ENCODE data around the gene GRAP2. TPM values are rescaled to one million over a fixed set of nuclear protein-coding genes. Genes with fewer than 3 reads are reported as not detected.

Gene GRAP2
- total RNA-seq, 2 donors from 2014 or later, result 56.4 to 59.4 TPM

DNA sequence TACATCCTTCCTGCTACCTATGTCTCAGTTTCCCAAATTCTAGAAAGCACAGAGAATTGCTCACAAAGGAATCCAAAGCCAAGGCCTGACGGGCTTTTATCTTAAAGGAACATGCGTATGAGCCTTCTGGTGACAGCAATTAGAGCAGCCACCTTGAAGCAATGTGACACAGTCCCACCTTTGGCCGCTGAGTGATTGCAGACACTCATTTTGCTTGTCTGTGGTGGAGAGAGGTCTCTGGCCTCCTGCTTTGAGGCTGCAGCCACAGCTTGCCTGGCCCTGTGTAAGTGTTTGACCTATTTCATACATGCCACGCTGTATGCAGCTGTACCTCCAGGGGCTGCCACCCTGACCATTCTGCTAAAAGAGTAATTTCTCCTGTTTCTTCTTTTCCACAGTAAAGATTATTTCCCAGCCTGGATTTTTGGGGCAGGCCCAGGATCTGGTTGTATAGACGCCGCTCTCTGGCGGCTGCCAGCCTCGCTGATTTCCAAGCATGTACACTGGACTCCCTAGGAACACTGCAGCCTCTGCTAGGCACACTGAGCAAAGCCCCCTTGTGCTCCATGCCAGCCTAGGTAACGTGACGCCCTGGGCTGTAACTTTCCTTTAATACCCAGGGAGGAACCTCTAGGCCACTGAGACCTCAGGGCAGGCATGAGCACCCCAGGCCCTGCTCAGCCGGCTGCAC lies 58.2 kb downstream of the GRAP2 start:
- Mint-ChIP-seq H3K9me3 (no peaks in the 10 kb centered on the region), H3K36me3 (ENCODE audit: insufficient read depth in 2 of 2) (peaks cover 21 to 59% of the 10 kb centered on the region in 2 donors), H3K27me3 (ENCODE audit: low read depth) (no peaks in the 10 kb centered on the region), H3K4me3 (peak overlapping the region; percentile 27 to 50), H3K4me1 (ENCODE audit: low read depth) (peaks cover 91% of the 10 kb centered on the region), H3K27ac (peak overlapping the region; percentile 67)
- DNase-seq (peak in 1 of 2 donors; percentile 30), ATAC-seq (replicated peaks in 1 of 2) (peak in 1 of 2 donors; percentile 5)

DNA sequence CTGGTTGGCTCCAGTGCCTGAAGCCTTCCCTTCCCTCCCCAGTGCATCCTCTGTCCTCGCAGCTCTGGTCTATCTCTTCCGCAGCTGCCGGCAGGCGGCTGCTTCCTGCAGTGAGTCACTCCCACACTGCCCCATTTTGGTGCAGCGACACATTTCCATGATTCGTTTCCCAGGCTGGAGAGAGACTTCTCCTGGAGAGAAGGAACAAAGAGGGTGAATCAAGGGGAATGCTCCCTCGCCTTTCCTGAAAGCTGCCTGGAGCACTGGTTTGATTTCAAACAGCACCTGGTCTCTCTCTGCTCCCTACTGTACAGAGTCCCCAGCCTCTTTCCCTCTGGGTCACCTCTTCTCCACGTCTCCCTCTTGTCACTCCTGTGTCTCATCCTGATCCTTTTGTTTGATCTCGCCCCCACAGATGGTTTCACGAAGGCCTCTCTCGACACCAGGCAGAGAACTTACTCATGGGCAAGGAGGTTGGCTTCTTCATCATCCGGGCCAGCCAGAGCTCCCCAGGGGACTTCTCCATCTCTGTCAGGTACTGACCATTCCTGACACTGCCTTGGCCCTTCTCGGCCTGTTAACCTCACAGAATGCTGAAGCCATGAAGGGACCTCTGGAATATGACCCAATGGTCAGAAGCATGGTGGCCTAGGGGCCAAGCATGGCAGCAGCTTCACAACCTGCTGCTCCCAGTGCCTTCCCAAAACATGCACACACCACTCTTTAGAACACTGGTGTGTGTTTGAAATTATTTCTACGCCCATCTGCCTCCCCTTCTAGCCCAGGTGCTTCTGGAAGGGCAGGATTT lies 59.0 kb downstream of the GRAP2 start, which contains the start of gene TMA7B:
TMA7B (plus strand) TSS at position 758 of the 808 bp plus-strand sequence. CDS start 3,978 bp downstream, outside the sequence.
- ATAC-seq (replicated peaks in 1 of 2), result peak; percentile 16 to 25
- H3K4me3 Mint-ChIP-seq, result peak within 1 kb of the TSS; percentile 75 to 89
- H3K27me3 Mint-ChIP-seq (ENCODE audit: low read depth), result no peaks in the 10 kb centered on the region
- H3K36me3 Mint-ChIP-seq (ENCODE audit: insufficient read depth in 2 of 2), result peaks cover 21 to 56% of the 10 kb centered on the region in 2 donors
- H3K27ac Mint-ChIP-seq, result peak within 1 kb of the TSS; percentile 92
- DNase-seq, result peak in 1 of 2 donors; percentile 31
- peaks cover 83% of the 10 kb centered on the region for H3K4me1 Mint-ChIP-seq (ENCODE audit: low read depth)
- H3K9me3 Mint-ChIP-seq, result no peaks in the 10 kb centered on the region

DNA sequence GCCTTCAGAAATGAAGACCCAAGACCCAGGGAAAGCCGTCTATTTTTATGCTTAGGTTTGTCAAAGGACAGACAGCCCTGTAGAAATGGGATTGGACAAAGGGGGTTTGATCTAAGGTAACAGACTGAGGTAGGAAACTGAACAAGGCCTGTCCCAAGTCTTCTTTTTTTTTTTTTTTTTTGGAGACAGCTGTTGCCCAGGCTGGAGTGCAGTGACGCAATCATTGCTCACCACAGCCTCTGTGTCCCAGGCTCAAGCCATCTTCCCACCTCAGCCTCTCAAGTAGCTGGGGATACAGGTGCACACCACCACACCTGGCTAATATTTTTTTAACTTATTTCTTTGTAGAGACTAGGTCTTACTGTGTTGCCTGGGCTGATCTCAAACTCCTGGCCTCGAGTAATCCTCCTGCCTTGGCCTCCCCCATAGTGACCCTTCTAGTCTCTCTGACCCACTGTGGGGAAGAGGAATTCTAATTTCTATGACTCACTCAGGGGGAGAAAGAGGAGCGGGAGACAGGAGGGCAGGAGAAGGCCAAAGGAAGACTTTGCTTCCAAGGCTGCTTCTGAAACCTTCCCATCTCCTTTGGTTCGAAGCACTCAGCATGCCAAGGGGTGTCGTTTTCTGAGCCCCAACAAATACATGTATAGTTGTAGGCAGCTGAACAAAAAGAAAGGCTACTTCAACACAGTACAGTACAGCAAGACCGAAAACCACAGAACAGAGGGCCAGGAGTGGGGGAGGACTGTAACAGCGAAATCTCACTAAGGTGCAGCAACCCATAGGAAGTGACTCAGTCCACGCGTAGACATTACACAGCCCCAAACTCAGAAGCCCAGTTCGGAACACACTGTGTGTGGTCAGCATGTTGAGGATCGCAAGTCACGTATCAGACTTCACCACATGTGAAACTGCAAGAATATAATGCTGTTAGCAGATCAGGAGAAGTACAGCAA lies 60.2 kb downstream of the GRAP2 start:
- H3K4me3 Mint-ChIP-seq, result peak overlapping the region; percentile 75 to 89

DNA sequence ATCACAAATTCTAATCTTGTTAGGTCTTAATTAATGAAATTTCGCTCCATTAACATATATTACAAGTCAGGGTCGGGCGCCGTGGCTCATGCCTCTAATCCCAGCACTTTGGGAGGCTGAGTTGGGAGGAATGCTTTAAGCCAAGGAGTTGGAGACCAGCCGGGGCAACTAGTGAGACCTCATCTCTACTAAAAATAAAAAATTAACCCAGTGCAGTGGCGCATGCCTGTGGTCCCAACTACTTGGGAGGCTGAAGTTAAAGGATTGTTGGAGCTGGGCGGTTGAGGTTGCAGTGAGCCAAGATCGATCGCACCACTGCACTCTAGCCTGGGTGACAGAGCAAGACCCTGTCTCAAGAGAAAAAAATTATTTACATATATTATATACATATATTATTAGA lies 61.2 kb downstream of the GRAP2 start:
- H3K4me3 Mint-ChIP-seq, result peak overlapping the region; percentile 75 to 89
- peaks cover 62% of the 10 kb centered on the region for H3K4me1 Mint-ChIP-seq (ENCODE audit: low read depth)
- H3K27ac Mint-ChIP-seq, result peak overlapping the region; percentile 92
- DNase-seq, result no peak
- H3K9me3 Mint-ChIP-seq, result no peaks in the 10 kb centered on the region
- H3K27me3 Mint-ChIP-seq (ENCODE audit: low read depth), result no peaks in the 10 kb centered on the region
- ATAC-seq (replicated peaks in 1 of 2), result no peak
- peaks cover 22 to 53% of the 10 kb centered on the region in 2 donors for H3K36me3 Mint-ChIP-seq (ENCODE audit: insufficient read depth in 2 of 2)

More for the DNA sequence above, 60.2 kb downstream of the GRAP2 start:
- H3K4me1 Mint-ChIP-seq (ENCODE audit: low read depth), result peaks cover 71% of the 10 kb centered on the region
- ATAC-seq (replicated peaks in 1 of 2) (peak; percentile 98), DNase-seq (peak; percentile 82 to 88)
- peak overlapping the region; percentile 92 for H3K27ac Mint-ChIP-seq
- H3K36me3 Mint-ChIP-seq (ENCODE audit: insufficient read depth in 2 of 2), result peaks cover 22 to 56% of the 10 kb centered on the region in 2 donors
- H3K27me3 Mint-ChIP-seq (ENCODE audit: low read depth), result no peaks in the 10 kb centered on the region
- H3K9me3 Mint-ChIP-seq, result no peaks in the 10 kb centered on the region

DNA sequence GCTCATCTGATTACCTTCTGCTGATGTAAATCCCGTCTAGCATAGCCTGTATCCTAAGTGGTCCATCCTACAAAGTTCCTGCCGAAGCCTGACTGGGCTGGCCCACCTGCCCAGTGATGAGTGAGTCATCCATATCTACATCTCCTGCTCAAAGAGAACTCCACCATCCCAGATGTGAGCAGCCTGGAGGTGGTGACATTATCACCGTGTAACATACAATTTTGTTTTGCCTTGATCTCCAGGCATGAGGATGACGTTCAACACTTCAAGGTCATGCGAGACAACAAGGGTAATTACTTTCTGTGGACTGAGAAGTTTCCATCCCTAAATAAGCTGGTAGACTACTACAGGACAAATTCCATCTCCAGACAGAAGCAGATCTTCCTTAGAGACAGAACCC lies 64.9 kb downstream of the GRAP2 start:
- Mint-ChIP-seq H3K27me3 (ENCODE audit: low read depth) (no peaks in the 10 kb centered on the region), H3K36me3 (ENCODE audit: insufficient read depth in 2 of 2) (peaks cover 9 to 30% of the 10 kb centered on the region in 2 donors), H3K4me1 (ENCODE audit: low read depth) (peaks cover 25% of the 10 kb centered on the region), H3K9me3 (no peaks in the 10 kb centered on the region), H3K27ac (no peak overlapping the region), H3K4me3 (no peak overlapping the region)
- DNase-seq (no peak), ATAC-seq (replicated peaks in 1 of 2) (no peak)

DNA sequence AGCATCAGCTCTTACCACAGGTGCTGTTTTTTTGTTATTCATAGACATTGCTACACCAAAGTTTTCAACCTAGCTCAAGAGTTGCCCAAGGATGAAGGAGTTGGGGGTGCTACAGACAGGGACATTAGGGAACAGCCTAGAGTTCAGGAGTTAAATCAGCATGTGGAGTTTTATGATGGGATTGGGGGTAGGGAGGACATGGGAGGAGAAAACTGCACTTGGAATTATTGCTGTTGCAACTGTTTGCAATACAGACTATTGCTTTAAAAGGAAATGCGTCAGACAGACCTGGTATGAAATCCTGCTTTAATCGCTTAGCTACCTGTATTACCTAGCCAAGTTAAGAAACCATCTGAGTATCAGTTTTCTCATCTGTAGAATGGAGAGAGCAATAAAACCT lies 65.6 kb downstream of the GRAP2 start:
- peaks cover 18% of the 10 kb centered on the region for H3K4me1 Mint-ChIP-seq (ENCODE audit: low read depth)
- H3K4me3 Mint-ChIP-seq, result no peak overlapping the region
- DNase-seq (no peak), ATAC-seq (replicated peaks in 1 of 2) (no peak)
- H3K9me3 Mint-ChIP-seq, result no peaks in the 10 kb centered on the region
- H3K27ac Mint-ChIP-seq, result no peak overlapping the region
- H3K27me3 Mint-ChIP-seq (ENCODE audit: low read depth), result no peaks in the 10 kb centered on the region
- H3K36me3 Mint-ChIP-seq (ENCODE audit: insufficient read depth in 2 of 2), result peaks cover 9 to 31% of the 10 kb centered on the region in 2 donors

DNA sequence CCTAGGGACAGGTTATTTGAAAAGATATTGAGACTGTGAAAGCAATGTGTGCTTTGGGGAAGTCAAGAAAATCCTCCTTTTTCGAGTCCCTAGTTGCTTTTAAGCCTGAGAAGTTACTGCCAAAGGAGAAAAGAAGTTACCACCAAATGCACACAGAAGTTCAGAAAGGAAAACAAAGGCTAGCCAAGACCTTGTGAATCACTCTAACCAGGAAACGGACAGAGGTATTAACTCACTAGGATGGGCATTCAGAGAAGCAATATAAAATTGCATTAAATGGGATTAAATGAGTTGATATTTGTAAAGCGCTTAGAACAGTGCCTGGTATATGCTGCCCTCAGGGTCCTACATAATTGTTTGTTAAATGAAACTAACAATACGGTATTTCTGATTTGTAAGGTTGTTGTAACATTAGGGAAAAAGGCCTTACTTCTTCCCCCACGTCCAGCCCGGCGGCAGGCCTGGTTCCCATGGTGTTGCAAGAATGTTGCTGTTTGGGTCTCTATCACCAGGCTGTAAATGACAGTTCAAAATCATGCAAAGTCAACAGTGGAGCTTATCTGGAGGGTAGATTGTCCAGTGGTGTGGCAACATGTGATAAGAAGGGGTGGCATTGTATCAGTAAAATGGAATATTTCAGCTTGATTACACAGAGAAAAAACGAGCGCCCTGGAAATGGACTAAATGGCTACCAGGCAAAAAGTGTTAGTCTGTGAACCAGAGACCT lies 66.4 kb downstream of the GRAP2 start:
- no peaks in the 10 kb centered on the region for H3K9me3 Mint-ChIP-seq
- ATAC-seq (replicated peaks in 1 of 2) (no peak), DNase-seq (no peak)
- peak overlapping the region; percentile 34 for H3K27ac Mint-ChIP-seq
- H3K36me3 Mint-ChIP-seq (ENCODE audit: insufficient read depth in 2 of 2), result peaks cover 9 to 27% of the 10 kb centered on the region in 2 donors
- H3K4me1 Mint-ChIP-seq (ENCODE audit: low read depth), result peaks cover 11% of the 10 kb centered on the region
- no peaks in the 10 kb centered on the region for H3K27me3 Mint-ChIP-seq (ENCODE audit: low read depth)
- no peak overlapping the region for H3K4me3 Mint-ChIP-seq

DNA sequence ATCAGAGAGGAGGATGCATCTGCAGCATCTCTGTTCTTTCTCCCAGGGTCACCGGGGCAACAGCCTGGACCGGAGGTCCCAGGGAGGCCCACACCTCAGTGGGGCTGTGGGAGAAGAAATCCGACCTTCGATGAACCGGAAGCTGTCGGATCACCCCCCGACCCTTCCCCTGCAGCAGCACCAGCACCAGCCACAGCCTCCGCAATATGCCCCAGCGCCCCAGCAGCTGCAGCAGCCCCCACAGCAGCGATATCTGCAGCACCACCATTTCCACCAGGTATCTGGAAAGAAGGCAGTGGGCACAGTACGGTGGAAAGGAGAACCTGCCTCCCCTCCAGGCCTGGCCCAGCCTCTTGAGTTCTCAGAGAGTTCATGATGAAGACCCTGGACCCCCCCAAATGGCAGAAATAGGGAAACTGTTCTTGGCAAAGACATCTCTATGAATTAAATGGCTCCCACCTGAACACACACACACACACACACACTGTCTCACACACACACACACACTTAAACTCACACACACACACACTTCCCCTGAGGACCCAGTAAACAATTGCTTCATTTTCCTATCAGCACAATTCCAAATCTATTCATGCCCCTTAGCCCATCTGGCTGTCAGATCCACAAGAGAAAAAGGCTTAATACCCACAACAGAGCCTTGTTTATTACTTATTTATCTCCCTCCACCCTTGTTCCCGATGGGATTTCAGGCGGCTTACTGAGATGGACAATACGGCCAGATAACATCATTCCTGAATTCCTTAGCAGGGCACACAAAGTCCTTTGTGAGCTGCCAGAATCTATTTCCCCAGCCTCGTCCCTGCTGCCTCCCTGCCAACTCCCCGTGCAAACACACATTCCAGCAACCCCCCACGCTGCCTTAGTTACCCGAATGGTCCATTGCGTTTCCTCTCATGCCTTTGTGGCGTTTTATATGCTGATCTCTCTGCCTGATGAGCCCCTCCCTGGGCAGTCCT lies 67.4 kb downstream of the GRAP2 start:
- Mint-ChIP-seq H3K27ac (no peak overlapping the region), H3K27me3 (ENCODE audit: low read depth) (no peaks in the 10 kb centered on the region), H3K4me1 (ENCODE audit: low read depth) (peaks cover 3% of the 10 kb centered on the region), H3K9me3 (no peaks in the 10 kb centered on the region), H3K36me3 (ENCODE audit: insufficient read depth in 2 of 2) (peaks cover 11 to 22% of the 10 kb centered on the region in 2 donors), H3K4me3 (no peak overlapping the region)
- DNase-seq (no peak), ATAC-seq (replicated peaks in 1 of 2) (no peak)

DNA sequence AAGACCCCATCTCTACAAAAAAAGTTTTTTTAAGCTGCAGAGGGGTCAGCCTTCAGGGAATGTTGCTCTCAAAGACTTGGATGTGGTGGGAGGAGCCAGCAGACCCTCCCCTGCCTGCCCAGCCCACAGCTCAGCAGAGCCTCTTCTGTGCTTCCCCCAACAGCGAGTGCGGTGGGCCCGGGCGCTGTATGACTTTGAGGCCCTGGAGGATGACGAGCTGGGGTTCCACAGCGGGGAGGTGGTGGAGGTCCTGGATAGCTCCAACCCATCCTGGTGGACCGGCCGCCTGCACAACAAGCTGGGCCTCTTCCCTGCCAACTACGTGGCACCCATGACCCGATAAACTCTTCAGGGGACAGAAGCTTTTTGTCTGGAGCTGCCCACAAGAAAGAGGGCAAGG lies 69.9 kb downstream of the GRAP2 start:
- H3K36me3 Mint-ChIP-seq (ENCODE audit: insufficient read depth in 2 of 2), result peaks cover 9 to 20% of the 10 kb centered on the region in 2 donors

DNA sequence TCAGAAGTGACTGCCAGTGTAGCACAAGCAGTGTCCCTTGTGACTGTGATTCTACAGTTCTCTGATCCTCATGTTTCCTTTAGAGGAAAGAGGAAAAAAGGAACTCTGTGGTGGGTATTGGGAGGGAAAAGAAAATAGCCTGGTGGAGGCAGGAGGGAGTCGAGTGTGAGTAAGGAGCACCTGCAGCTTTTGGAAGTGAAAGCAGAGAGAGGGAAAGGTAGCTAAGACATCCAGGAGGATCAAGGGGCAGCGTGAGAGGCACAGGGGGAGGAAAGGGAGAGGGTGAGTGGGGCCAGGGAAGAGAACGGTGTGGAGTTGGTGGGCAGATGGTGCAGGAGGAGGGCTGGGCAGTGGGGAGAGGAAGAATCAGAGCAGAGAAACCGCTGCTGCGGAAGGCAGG lies 71.8 kb downstream of the GRAP2 start:
- peaks cover under 1% of the 10 kb centered on the region for H3K4me1 Mint-ChIP-seq (ENCODE audit: low read depth)
- peaks cover 11 to 21% of the 10 kb centered on the region in 2 donors for H3K36me3 Mint-ChIP-seq (ENCODE audit: insufficient read depth in 2 of 2)
- no peaks in the 10 kb centered on the region for H3K9me3 Mint-ChIP-seq
- no peaks in the 10 kb centered on the region for H3K27me3 Mint-ChIP-seq (ENCODE audit: low read depth)
- no peak overlapping the region for H3K27ac Mint-ChIP-seq
- ATAC-seq (replicated peaks in 1 of 2) (no peak), DNase-seq (no peak)
- no peak overlapping the region for H3K4me3 Mint-ChIP-seq

More for the DNA sequence above, 69.9 kb downstream of the GRAP2 start:
- ATAC-seq (replicated peaks in 1 of 2) (no peak), DNase-seq (no peak)
- Mint-ChIP-seq H3K27ac (no peak overlapping the region), H3K27me3 (ENCODE audit: low read depth) (no peaks in the 10 kb centered on the region), H3K4me1 (ENCODE audit: low read depth) (no peaks in the 10 kb centered on the region), H3K9me3 (no peaks in the 10 kb centered on the region), H3K4me3 (no peak overlapping the region)

DNA sequence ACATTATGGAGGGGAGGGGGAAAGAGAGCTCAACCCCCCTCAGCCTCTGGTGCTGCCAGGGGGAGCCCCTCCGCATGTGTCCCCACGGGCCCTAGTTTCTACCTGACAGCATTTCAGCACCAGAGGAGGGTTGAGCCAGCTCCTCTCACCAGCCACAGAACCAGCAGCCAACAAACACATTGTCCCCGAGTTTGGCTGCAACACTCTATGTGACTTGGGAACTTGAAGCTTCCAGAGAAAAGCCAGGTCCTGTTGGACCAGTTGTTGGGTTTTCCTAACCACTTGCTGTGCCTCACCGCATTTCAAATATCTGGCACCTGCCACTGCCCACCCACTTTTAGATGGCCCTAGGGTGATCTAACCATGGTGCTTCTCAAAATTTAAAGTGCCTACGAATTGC lies 72.8 kb downstream of the GRAP2 start:
- Mint-ChIP-seq H3K27ac (no peak overlapping the region), H3K9me3 (no peaks in the 10 kb centered on the region), H3K4me3 (no peak overlapping the region), H3K36me3 (ENCODE audit: insufficient read depth in 2 of 2) (peaks cover 9 to 22% of the 10 kb centered on the region in 2 donors), H3K27me3 (ENCODE audit: low read depth) (no peaks in the 10 kb centered on the region), H3K4me1 (ENCODE audit: low read depth) (peaks cover 7% of the 10 kb centered on the region)
- no peak for ATAC-seq (replicated peaks in 1 of 2)
- DNase-seq, result no peak

Measured in activated T-cell treated with anti-CD3 and anti-CD28 coated beads, Interleukin-2, amount 50 U/mL, for 72 hours (primary cell).